ENCODE data around the gene CNN3.

DNA sequence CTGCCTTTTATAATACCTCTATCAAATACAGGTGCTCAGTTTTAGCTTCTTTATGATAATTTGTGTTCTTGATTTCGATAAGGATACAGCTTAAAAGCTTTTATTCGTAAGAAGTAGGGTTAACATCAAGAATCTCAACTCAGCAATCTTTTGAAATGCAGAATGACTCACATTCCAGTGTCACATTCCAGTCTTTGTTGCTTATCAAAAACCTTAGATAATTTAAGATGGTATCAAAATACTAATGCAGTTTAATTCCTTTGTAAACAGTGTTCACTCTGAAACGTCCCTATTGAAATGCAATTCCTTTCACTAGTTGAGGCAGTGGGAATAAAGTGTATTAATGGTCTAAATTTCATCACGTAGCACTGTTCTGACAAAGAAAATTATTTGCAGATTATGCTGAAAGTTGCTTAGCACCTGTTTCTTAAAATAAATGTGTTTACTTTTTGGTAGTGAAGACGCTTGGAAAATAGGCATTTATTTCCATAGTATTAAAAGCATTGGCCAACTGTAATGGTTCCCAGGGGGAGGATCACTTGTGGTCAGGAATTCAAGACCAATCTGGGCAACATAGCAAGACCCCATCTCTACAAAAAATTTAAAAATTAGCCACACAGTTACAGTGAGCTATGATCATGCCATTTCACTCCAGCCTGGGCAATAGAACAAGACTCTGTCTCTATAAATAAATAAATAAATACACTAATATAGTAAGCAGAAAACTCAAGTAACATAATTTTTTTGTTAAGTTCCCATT lies 10.1 kb upstream of the CNN3 start:
- TF ChIP-seq, protein P1, sequence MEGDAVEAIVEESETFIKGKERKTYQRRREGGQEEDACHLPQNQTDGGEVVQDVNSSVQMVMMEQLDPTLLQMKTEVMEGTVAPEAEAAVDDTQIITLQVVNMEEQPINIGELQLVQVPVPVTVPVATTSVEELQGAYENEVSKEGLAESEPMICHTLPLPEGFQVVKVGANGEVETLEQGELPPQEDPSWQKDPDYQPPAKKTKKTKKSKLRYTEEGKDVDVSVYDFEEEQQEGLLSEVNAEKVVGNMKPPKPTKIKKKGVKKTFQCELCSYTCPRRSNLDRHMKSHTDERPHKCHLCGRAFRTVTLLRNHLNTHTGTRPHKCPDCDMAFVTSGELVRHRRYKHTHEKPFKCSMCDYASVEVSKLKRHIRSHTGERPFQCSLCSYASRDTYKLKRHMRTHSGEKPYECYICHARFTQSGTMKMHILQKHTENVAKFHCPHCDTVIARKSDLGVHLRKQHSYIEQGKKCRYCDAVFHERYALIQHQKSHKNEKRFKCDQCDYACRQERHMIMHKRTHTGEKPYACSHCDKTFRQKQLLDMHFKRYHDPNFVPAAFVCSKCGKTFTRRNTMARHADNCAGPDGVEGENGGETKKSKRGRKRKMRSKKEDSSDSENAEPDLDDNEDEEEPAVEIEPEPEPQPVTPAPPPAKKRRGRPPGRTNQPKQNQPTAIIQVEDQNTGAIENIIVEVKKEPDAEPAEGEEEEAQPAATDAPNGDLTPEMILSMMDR (IDR thresholded peaks at IDR 0.05): no peak
- TF ChIP-seq POLR2A (IDR thresholded peaks at IDR 0.05): no peak
